GM21515 (cell line): ENCODE results near the gene GRID1.

ENCODE experiments used
- ATAC-seq: cut with Tn5 transposase; IDR thresholded peaks from one replicate; pipeline ENCODE4 v1.9.1; 2021; ENCODE audit not compliant: unreplicated experiment

GRID1 gene

DNA sequence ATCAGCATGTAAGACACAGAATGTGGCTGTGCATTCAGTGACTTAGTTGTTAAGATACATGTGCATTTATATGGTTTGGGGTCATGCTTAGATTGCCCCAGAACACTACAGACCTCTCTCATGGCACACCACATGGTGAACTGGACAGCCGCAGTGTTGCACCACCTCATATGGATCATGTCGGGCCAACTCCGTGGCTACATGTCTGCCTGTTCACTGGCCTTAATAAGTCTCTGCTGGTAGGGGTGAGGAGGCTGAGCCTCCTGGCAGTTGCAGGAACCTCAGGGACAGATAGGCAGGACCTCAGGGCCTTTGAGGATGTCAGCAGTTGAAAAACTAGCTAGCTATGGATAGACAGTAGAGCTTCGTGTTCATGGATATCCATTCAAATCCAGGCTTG is 751.0 kb downstream of the GRID1 start:
- ATAC-seq = no peak

- ATAC-seq = no peak
Measured at GRCh38 chr10:85614981-85615380, 751.6 kb downstream of the GRID1 start.

DNA sequence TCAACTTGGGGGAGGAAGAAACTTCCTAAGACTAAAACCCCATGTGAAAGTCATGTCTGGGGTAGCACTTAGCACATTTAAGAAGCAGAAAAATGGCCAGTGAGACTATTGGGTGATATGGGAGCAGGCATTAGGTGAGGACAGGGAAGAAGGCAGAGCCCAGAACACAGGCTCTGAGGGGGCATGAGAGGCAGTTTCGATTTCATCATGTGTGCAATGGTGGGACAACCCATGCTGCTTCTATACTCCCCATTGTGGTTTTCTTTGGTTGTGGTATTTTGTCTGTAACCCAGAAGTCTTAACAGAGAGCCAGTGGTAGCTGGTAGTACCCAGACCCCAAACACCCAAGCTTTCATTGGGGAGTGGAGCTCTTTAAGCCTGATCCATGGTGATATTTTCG is 752.0 kb downstream of the GRID1 start:
- no peak for ATAC-seq

DNA sequence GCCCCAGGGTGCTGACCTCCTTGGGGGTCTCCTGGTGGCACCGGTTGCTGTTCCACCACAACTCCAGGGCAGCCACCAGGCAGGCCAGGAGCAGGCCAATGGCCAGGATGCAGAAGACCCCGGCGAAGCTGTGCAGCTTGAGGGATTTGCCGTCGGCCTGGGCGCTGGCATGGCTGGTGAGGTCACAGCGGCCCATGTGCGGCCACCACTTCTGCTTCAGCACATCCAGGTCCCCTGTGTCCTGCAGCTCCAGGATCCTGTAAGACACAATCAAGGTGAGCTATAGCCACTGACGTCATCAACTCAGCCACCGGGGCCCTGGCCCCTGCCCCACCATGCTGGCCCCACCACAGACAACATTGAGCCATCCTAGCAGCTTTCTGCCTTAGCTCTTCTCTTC is 753.2 kb downstream of the GRID1 start:
- ATAC-seq = no peak

DNA sequence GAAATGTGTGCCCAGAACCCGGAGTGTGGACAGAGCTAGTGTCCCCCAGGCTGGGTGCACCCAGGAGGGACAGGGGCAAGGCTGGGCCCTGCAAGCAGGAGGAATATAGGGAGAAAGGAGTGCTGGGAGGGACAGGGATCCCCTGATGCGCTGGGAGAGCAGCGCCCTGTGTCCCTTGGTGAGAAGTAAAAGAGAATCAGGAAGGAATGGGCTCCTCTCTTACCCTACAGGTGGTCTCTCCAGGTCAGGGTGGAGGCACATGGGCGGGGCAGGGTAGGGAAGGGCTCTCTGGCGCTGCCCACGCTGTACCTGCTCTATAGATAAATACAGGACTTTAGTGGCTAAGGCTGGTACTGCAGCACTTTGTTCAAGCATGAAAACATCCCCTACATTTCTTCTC is 753.8 kb downstream of the GRID1 start:
- peak; percentile 61 for ATAC-seq

- ATAC-seq = peak; percentile 96
Measured at GRCh38 chr10:85612378-85612775, 754.2 kb downstream of the GRID1 start.

GRCh38 chr10:85611746-85612377 is 754.7 kb downstream of the GRID1 start:
- ATAC-seq = peak; percentile 5

GRCh38 chr10:85611093-85611740 is 755.4 kb downstream of the GRID1 start:
- ATAC-seq = no peak

- no peak for ATAC-seq
Measured at GRCh38 chr10:85610381-85611092, 756.1 kb downstream of the GRID1 start.

DNA sequence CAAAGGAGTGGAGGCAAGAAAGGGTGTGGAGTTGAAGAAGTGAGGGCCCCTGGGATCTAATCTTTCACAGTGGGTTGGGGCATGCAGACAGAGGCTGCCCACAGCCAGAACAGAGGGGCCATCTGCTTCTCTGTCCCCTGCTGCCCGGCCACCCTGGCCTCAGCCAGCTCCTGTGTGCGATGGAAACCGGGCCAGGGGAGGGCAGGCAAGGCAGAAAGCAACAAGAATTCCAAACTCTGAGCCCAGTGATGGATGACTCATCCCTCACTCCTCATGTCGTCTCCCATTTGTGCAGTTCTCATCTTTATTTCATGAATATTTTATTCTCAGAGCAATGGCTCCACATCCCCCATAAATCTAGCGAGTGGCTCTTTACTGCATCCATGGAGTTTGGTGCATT is 757.1 kb downstream of the GRID1 start:
- ATAC-seq = no peak

- ATAC-seq = no peak
Measured at GRCh38 chr10:85608706-85609105, 757.9 kb downstream of the GRID1 start.

- ATAC-seq = no peak
Measured at GRCh38 chr10:85607043-85607695, 759.4 kb downstream of the GRID1 start.

GRCh38 chr10:85606401-85606800 is 760.2 kb downstream of the GRID1 start:
- ATAC-seq = no peak

GRCh38 chr10:85604884-85605283 is 761.7 kb downstream of the GRID1 start:
- ATAC-seq = no peak

- ATAC-seq = no peak
Measured at GRCh38 chr10:85604136-85604725, 762.4 kb downstream of the GRID1 start.

- ATAC-seq = no peak
Measured at GRCh38 chr10:85603151-85603940, 763.2 kb downstream of the GRID1 start.

DNA sequence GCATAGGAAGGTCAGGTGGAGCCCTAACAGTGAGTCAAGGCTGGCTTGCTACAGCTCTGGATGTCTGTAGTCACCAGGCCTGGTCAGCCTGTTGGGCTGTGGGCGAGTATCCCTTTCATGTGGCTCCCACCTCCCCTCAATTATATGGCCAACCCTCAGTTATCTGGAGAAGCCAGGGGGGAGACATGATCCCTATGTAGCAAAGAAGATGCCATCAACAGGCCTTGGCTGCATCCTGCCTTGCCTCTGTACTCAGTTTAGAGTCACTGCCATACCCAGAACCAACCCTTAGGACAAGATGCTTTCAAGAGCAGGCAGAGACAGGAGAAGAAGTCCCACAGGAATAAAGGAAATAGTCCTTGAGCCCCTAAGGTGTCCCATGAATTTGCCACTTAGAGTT is 763.9 kb downstream of the GRID1 start:
- ATAC-seq = no peak

- no peak for ATAC-seq
Measured at GRCh38 chr10:85602306-85602705, 764.3 kb downstream of the GRID1 start.

- ATAC-seq = no peak
Measured at GRCh38 chr10:85601526-85601925, 765.1 kb downstream of the GRID1 start.

- no peak for ATAC-seq
Measured at GRCh38 chr10:85600744-85601081, 765.9 kb downstream of the GRID1 start.
